ENCODE measurements around the gene TRAF2.

DNA sequence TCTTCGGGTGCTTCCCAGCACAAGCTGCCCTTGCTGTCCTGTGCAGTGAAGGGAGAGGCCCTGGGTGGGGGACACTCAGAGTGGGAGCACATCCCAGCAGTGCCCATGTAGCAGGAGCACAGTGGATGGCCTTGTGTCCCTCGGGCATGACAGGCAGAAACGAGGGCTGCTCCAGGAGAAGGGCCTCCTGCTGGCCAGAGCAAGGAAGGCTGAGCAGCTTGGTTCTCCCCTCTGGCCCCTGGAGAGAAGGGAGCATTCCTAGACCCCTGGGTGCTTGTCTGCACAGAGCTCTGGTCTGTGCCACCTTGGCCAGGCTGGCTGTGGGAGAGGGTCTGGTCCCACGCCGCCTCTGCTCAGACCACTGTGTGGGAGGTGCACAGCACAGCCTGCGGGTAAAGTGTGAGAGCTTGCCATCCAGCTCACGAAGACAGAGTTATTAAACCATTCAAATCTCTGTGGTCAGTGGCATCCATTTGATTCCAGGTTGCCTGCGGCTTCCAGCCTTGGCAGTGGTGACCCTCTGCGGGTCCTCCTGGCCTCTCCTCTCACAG is 39.9 kb downstream of the TRAF2 start:
- TF ChIP-seq, protein P1, sequence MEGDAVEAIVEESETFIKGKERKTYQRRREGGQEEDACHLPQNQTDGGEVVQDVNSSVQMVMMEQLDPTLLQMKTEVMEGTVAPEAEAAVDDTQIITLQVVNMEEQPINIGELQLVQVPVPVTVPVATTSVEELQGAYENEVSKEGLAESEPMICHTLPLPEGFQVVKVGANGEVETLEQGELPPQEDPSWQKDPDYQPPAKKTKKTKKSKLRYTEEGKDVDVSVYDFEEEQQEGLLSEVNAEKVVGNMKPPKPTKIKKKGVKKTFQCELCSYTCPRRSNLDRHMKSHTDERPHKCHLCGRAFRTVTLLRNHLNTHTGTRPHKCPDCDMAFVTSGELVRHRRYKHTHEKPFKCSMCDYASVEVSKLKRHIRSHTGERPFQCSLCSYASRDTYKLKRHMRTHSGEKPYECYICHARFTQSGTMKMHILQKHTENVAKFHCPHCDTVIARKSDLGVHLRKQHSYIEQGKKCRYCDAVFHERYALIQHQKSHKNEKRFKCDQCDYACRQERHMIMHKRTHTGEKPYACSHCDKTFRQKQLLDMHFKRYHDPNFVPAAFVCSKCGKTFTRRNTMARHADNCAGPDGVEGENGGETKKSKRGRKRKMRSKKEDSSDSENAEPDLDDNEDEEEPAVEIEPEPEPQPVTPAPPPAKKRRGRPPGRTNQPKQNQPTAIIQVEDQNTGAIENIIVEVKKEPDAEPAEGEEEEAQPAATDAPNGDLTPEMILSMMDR (CRISPR knock-in tag; IDR thresholded peaks at IDR 0.05): 0 out of 2 replicates have a peak, but pooled peaks have one; percentile 24
- no peak for TF ChIP-seq ZNF274 (CRISPR knock-in tag; IDR thresholded peaks at IDR 0.05)
- no peak for TF ChIP-seq TBX3 (IDR thresholded peaks at IDR 0.05; ENCODE audit: borderline replicate concordance)
- TF ChIP-seq SMC3 (IDR thresholded peaks at IDR 0.05; ENCODE audit: low read length): no peak
- no peak for TF ChIP-seq FOXP1 (IDR thresholded peaks at IDR 0.05)
- no peak for TF ChIP-seq FOXP1 (CRISPR knock-in tag; IDR thresholded peaks at IDR 0.05)
- no peak for TF ChIP-seq SRF (IDR thresholded peaks at IDR 0.05; ENCODE audit: low read depth, low read length)
- no peak for TF ChIP-seq REPIN1 (CRISPR knock-in tag; IDR thresholded peaks at IDR 0.05; ENCODE audit: borderline replicate concordance, low read depth)
- TF ChIP-seq ZFX (CRISPR knock-in tag; IDR thresholded peaks at IDR 0.05; ENCODE audit: low read depth): no peak
- TF ChIP-seq, protein P2, sequence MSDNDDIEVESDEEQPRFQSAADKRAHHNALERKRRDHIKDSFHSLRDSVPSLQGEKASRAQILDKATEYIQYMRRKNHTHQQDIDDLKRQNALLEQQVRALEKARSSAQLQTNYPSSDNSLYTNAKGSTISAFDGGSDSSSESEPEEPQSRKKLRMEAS (IDR thresholded peaks at IDR 0.05): no peak
- no peak for TF ChIP-seq IRF1 (CRISPR knock-in tag; IDR thresholded peaks at IDR 0.05; ENCODE audit: low read depth)
- no peak for TF ChIP-seq HMG20A (CRISPR knock-in tag; IDR thresholded peaks at IDR 0.05; ENCODE audit: borderline replicate concordance)
- no peak for TF ChIP-seq SETDB1 (CRISPR knock-in tag; IDR thresholded peaks at IDR 0.05; ENCODE audit: borderline replicate concordance)
